K562 (cell line): ENCODE data around the gene C11orf42. TPM values are rescaled to one million over a fixed set of nuclear protein-coding genes. Genes with fewer than 3 reads are reported as not detected.

Experiments used
- ATF4 ChIP-seq: fragments of 450-650 bp; formaldehyde crosslinking; IDR thresholded peaks from 2 replicates; pipeline ENCODE4 v1.4.0; 2022; ENCODE audit warnings: mild to moderate bottlenecking, moderate library complexity
- CLOCK ChIP-seq: fragments of 250-450 bp; sonication (Bioruptor Pico); IDR thresholded peaks from 2 replicates; pipeline ENCODE4 v1.4.0; 2020; ENCODE audit warnings: mild to moderate bottlenecking, moderate library complexity, borderline replicate concordance
- E2F6 ChIP-seq, 2 experiments: IDR thresholded peaks; 2 replicates each; pipeline ENCODE4 v1.6.1; 2011; ENCODE audit warnings: borderline replicate concordance in 1 of 2, control low read depth in 1 of 2, low read depth in 1 of 2, low read length in 1 of 2, mild to moderate bottlenecking in 1 of 2, mixed read lengths in 1 of 2, moderate library complexity in 1 of 2; ENCODE audit not compliant: insufficient read depth in 1 of 2, insufficient read length in 1 of 2, poor library complexity in 1 of 2, severe bottlenecking in 1 of 2; ENCODE audit errors: extremely low read depth in 1 of 2
- FOSL1 ChIP-seq: fragments of 200-800 bp; sonication (Bioruptor generic); conservative IDR thresholded peaks from 2 replicates; pipeline ENCODE4 v1.6.1; 2016; ENCODE audit warnings: missing genetic modification characterization, missing compliant biosample characterization
- JUND ChIP-seq, 2 experiments: IDR thresholded peaks; 2 replicates in 1 of 2; 3 replicates in 1 of 2; pipeline ENCODE4 v1.6.1; 2011; ENCODE audit warnings: borderline replicate concordance in 2 of 2, low read depth in 2 of 2, low read length in 2 of 2, improper control_type of control experiment in 1 of 2, missing biosample characterization in 1 of 2, missing genetic modification characterization in 1 of 2, missing genetic modification reagents in 1 of 2
- KDM4B ChIP-seq, 2 experiments: fragments of 450-650 bp in 1 of 2; sonication (generic) in 1 of 2; IDR thresholded peaks; 2 replicates each; pipeline ENCODE4 v1.6.1; 2016 to 2017; ENCODE audit warnings: borderline replicate concordance in 2 of 2, antibody characterized with exemption in 1 of 2, low read depth in 1 of 2, mild to moderate bottlenecking in 1 of 2
- KLF1 ChIP-seq: fragments of 450-650 bp; IDR thresholded peaks from 2 replicates; pipeline ENCODE4 v1.6.1; 2016; ENCODE audit warnings: missing genetic modification characterization, missing compliant biosample characterization
- MYNN ChIP-seq, 2 experiments: sonication (generic); formaldehyde crosslinking in 1 of 2; IDR thresholded peaks; 2 replicates each; pipeline versions ENCODE4 v1.5.0 to v1.6.1; 2016 to 2020; ENCODE audit warnings: antibody characterized with exemption in 1 of 2, missing genetic modification reagents in 1 of 2
- THRAP3 ChIP-seq: fragments of 450-650 bp; IDR thresholded peaks from 2 replicates; pipeline ENCODE4 v1.6.1; 2016; ENCODE audit warnings: mild to moderate bottlenecking, inconsistent platforms, borderline replicate concordance
- ZKSCAN8 ChIP-seq: fragments of 200-800 bp; sonication (Bioruptor generic); IDR thresholded peaks from 2 replicates; pipeline ENCODE4 v1.6.1; 2016; ENCODE audit warnings: missing genetic modification characterization, missing compliant biosample characterization
- ZNF41 ChIP-seq: fragments of 250-450 bp; sonication (Bioruptor Pico); conservative IDR thresholded peaks from 2 replicates; pipeline ENCODE4 v1.4.0; 2020; ENCODE audit warnings: mild to moderate bottlenecking
- ZNF518B ChIP-seq: fragments of 250-450 bp; sonication (Bioruptor Pico); IDR thresholded peaks from 2 replicates; pipeline ENCODE4 v1.5.0; 2021; ENCODE audit warnings: mild to moderate bottlenecking, moderate library complexity
- ZNF639 ChIP-seq, 2 experiments: fragments of 200-800 bp in 1 of 2; sonication (Bioruptor generic) in 1 of 2; sonication (generic) in 1 of 2; formaldehyde crosslinking in 1 of 2; IDR thresholded peaks in 1 of 2; conservative IDR thresholded peaks in 1 of 2; 2 replicates each; pipeline versions ENCODE4 v1.5.0 to v1.6.1; 2016 to 2020; ENCODE audit warnings: missing compliant biosample characterization in 1 of 2, missing genetic modification characterization in 1 of 2, missing genetic modification reagents in 1 of 2
- ZNF785 ChIP-seq: fragments of 250-450 bp; sonication (Bioruptor Pico); IDR thresholded peaks from 2 replicates; pipeline ENCODE4 v1.4.0; 2020; ENCODE audit warnings: mild to moderate bottlenecking
- polyA plus RNA-seq, 8 experiments: library from polyadenylated mRNA; depleted of rRNA in 4 of 8; stranded (reverse) in 5 of 8; unstranded in 3 of 8; fragments of >200 nt; fragmentation: Nextera tagmentation in 2 of 8; fragmentation: Illumina TruSeq in 1 of 8; extraction: Ambion mirVana in 2 of 8; extraction: Trizol in 1 of 8; gene quantifications; 2 replicates each; pipeline versions ENCODE4 v1.2.1 to v1.2.3, GENCODE V29; 2011 to 2014; ENCODE audit warnings: inconsistent platforms in 1 of 8, missing spikeins in 1 of 8
- total RNA-seq, 7 experiments: library from RNA; depleted of rRNA in 6 of 7; stranded (reverse); fragments of >200 nt in 6 of 7; fragmentation: Illumina TruSeq in 2 of 7; extraction: Trizol in 2 of 7; gene quantifications; 2 replicates each; pipeline versions ENCODE4 v1.2.1 to v1.2.3, GENCODE V29; 2011 to 2021; ENCODE audit warnings: low replicate concordance in 1 of 7

C11orf42 gene
- total and polyA plus RNA-seq, 9 of the 15 experiments (the other 6 are each of a cell fraction or from before 2014, with no cell fraction given) = not detected

- TF ChIP-seq CLOCK (CRISPR knock-in tag) = no peak
- TF ChIP-seq ZKSCAN8 (CRISPR knock-in tag) = 0 out of 2 replicates have a peak, but pooled peaks have one; percentile 42
- no peak for TF ChIP-seq ATF4 (CRISPR knock-in tag)
- TF ChIP-seq KDM4B (IDR thresholded peaks at IDR 0.05; ENCODE audit: borderline replicate concordance in 2 of 2, low read depth in 1 of 2) = no peak
- no peak for TF ChIP-seq THRAP3
- no peak for TF ChIP-seq E2F6 (IDR thresholded peaks at IDR 0.05; ENCODE audit: borderline replicate concordance in 1 of 2, extremely low read depth in 1 of 2, insufficient read depth in 1 of 2, insufficient read length in 1 of 2, low read depth in 1 of 2, low read length in 1 of 2, poor library complexity in 1 of 2, severe bottlenecking in 1 of 2)
- TF ChIP-seq KLF1 (tag) = no peak
- no peak for TF ChIP-seq ZNF41
- TF ChIP-seq MYNN (IDR thresholded peaks at IDR 0.05) = peak; percentile 90
- TF ChIP-seq MYNN (CRISPR knock-in tag; IDR thresholded peaks at IDR 0.05) = no peak
- TF ChIP-seq ZNF518B (CRISPR knock-in tag) = no peak
- TF ChIP-seq ZNF639 (CRISPR knock-in tag; conservative IDR thresholded peaks at IDR 0.05 in 1 of 2, IDR thresholded peaks at IDR 0.05 in 1 of 2) = peak in 1 of 2 experiments; percentile 85; a peak in 2 of 4 replicates
- no peak for TF ChIP-seq ZNF785 (CRISPR knock-in tag)
- TF ChIP-seq FOSL1 (tag) = peak; percentile 96
- peak; percentile 75 for TF ChIP-seq JUND (IDR thresholded peaks at IDR 0.05; ENCODE audit: borderline replicate concordance, low read depth, low read length)
- TF ChIP-seq JUND (tag; IDR thresholded peaks at IDR 0.05; ENCODE audit: borderline replicate concordance, low read depth, low read length) = peak; percentile 73; the same call in 2 of the 3 replicates
Observed at GRCh38 chr11:6249770-6250555, 44.6 kb downstream of the C11orf42 start (continued).
